Left lung (tissue), 10 donors: Measurements from ENCODE around the gene GPHA2. TPM values are rescaled to one million over a fixed set of nuclear protein-coding genes. Genes with fewer than 3 reads are reported as not detected.

ENCODE experiments used
- ATAC-seq: fragments of 200-7000 bp; cut with Tn5 transposase; one replicate; pipeline ENCODE4 v1.9.1; 2020; ENCODE audit warnings: moderate library complexity
- DNase-seq, 4 donors: peaks; one replicate each; pipeline ENCODE4 v3.0.0-alpha.2; 2013 to 2020
- H3K27ac ChIP-seq, 2 donors: fragments of 200-600 bp; sonication (generic) in 1 of 2; one replicate each; pipeline versions ENCODE4 v1.5.0 to v1.8.0; 2020 to 2021
- H3K27me3 ChIP-seq, 2 donors: fragments of 200-600 bp; sonication (generic) in 1 of 2; one replicate each; pipeline versions ENCODE4 v1.5.0 to v1.8.0; 2020 to 2021
- H3K36me3 ChIP-seq, 2 donors: fragments of 200-600 bp; sonication (generic) in 1 of 2; one replicate each; pipeline versions ENCODE4 v1.5.0 to v1.8.0; 2020 to 2021
- H3K4me1 ChIP-seq, 2 donors: fragments of 200-600 bp; one replicate each; pipeline ENCODE4 v1.8.0; 2021
- H3K4me3 ChIP-seq, 2 donors: fragments of 200-600 bp; sonication (generic) in 1 of 2; one replicate each; pipeline versions ENCODE4 v1.5.0 to v1.8.0; 2020 to 2021; ENCODE audit warnings: mild to moderate bottlenecking in 1 of 2
- H3K9me3 ChIP-seq, 2 donors: fragments of 200-600 bp; sonication (generic) in 1 of 2; one replicate each; pipeline versions ENCODE4 v1.5.0 to v1.8.0; 2020 to 2021
- CTCF ChIP-seq, 2 donors: fragments of 200-600 bp; sonication (generic) in 1 of 2; IDR thresholded peaks; one replicate each; pipeline versions ENCODE4 v1.5.0 to v1.8.0; 2021; ENCODE audit warnings: antibody characterized with exemption in 2 of 2
- intact Hi-C, 2 donors: fragments of 100-400 bp; cut with DNase I; formaldehyde crosslinking; loops; one replicate each; pipeline versions ENCODE4 v1.11.2 to v1.14.2; 2022
- polyA plus RNA-seq, 6 donors: library from polyadenylated mRNA; unstranded; fragments of 120-200 nt; gene quantifications; one replicate each; pipeline ENCODE4 v1.2.1, GENCODE V29; 2013; ENCODE audit not compliant: insufficient read length in 6 of 6
- total RNA-seq, 2 donors: library from RNA; stranded (reverse); fragmentation: NEBNext Ultra II Directional; extraction: Animal tissue kit (Norgen Biotek cat#: 25700); gene quantifications; one replicate each; pipeline ENCODE4 v1.2.1, GENCODE V29; 2021
- donor health status: DM: no; HTN: yes; CAD: no.
- donor health status: DM: no; HTN: no; CAD: no.

GPHA2 gene
- total and polyA plus RNA-seq, 8 donors: 0.25 to 0.60 (median 0.49) TPM; not detected in 5

DNA sequence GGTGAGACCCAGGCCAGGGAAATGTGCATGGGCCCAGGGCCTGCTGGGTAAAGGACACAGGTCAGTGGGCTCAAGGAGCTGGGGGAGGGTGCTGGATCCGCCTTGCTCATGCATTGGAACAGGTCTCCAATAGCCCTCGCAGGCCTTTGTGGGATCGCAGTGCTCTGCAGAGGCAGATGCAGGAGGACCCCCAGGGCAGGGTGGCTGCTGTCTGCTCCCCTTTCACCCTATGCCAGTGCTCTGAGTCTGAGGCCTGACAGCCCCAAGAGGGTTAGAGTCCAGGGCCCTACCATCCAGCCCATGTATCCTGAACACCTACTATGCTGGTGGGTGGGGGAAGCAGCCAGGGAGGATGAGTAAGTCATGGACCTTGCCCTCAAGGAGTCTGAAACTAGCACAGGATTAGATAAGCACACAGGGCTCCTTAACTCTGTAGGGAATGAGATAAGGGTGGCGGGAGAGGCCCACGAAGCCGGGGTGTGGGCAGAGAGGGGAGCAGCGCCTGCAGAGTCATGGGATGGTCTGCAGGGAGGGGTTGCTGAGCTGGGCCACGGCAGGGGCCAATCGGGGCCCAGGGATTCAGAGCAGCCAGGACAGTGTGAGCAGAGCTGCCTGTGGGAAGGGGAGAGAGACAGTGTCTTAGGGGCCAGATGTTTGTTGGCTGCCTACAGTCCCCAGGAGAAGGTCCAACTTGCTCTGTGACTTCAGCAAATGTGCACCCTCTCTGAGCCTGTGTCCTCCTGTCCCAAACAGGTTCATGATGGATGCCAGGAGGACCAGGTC lies 46.8 kb downstream of the GPHA2 start:
- ATAC-seq (no peak), DNase-seq (no peak)
- H3K9me3 ChIP-seq: no peaks in the 10 kb centered on the region
- no peaks in the 10 kb centered on the region for H3K36me3 ChIP-seq
- TF ChIP-seq CTCF (IDR thresholded peaks at IDR 0.05): no peak
- intact Hi-C loops: no loop called here
- no peak overlapping the region for H3K27ac ChIP-seq
- no peak overlapping the region for H3K4me3 ChIP-seq
- peaks cover 0 to 52% of the 10 kb centered on the region in 2 donors for H3K4me1 ChIP-seq
- no peaks in the 10 kb centered on the region for H3K27me3 ChIP-seq

- DNase-seq: no peak
- intact Hi-C loops: no loop called here
- Histone ChIP-seq H3K9me3 (no peaks in the 10 kb centered on the region), H3K27ac (peak overlapping the region in 1 of 2 donors; percentile 69), H3K4me1 (peaks cover 0 to 52% of the 10 kb centered on the region in 2 donors), H3K27me3 (no peaks in the 10 kb centered on the region), H3K36me3 (no peaks in the 10 kb centered on the region), H3K4me3 (peak overlapping the region in 1 of 2 donors; percentile 18)
- no peak for TF ChIP-seq CTCF (IDR thresholded peaks at IDR 0.05)
- no peak for ATAC-seq
Measured at GRCh38 chr11:64888406-64888728, 47.3 kb downstream of the GPHA2 start.

DNA sequence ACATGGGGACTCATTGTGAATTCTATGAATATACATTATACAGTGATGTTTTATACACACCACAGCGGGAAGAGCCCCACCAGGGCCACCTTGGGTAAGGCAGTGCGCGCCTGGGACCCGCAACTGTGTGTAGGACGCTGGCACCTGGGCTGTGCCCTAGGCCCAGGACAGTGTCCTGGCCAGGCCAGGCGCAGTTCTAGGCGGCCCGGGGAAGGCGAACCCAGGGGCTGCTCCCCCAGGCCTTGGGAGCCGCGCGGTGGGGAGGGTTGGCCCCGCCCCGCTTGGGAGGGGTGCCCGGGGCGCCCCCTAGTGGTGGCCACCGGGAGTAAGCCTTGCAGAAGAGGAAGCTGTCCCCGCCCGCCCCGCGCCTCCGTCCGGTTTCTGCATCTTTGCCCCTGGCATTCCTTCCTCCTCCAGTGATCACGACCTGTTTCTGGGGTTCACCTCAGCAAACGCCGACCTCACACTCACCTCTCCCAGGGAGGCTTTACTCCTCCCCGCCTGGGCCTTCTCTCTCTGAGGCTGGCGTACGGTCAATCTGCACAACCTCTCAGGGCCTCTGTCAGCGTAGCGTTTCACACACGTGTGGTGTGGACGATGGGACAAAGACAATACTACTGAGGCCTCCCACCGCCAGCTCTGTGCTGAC lies 47.8 kb downstream of the GPHA2 start:
- peaks cover 0 to 50% of the 10 kb centered on the region in 2 donors for H3K4me1 ChIP-seq
- no peaks in the 10 kb centered on the region for H3K9me3 ChIP-seq
- intact Hi-C loops: no loop called here
- no peaks in the 10 kb centered on the region for H3K27me3 ChIP-seq
- no peaks in the 10 kb centered on the region for H3K36me3 ChIP-seq
- DNase-seq: peak in 3 of 4 donors; percentile 66 to 99 (median 84)
- peak; percentile 95 for ATAC-seq
- peak; percentile 97 to 100 for TF ChIP-seq CTCF (IDR thresholded peaks at IDR 0.05)
- peak overlapping the region in 1 of 2 donors; percentile 69 for H3K27ac ChIP-seq
- H3K4me3 ChIP-seq: peak overlapping the region in 1 of 2 donors; percentile 18

- ATAC-seq (no peak), DNase-seq (no peak)
- Histone ChIP-seq H3K4me1 (peaks cover 0 to 50% of the 10 kb centered on the region in 2 donors), H3K27ac (peak overlapping the region in 1 of 2 donors; percentile 69), H3K9me3 (no peaks in the 10 kb centered on the region), H3K27me3 (no peaks in the 10 kb centered on the region), H3K4me3 (peak overlapping the region in 1 of 2 donors; percentile 18), H3K36me3 (no peaks in the 10 kb centered on the region)
- intact Hi-C loops: no loop called here
- TF ChIP-seq CTCF (IDR thresholded peaks at IDR 0.05): no peak
Measured at GRCh38 chr11:64887234-64887756, 48.4 kb downstream of the GPHA2 start.
